HG02885 (cell line): ENCODE results near the gene GARRE1.
"Not testable (repeated sequence)": the region's sequence is repeated elsewhere in the genome, so short reads cannot be mapped to it uniquely, and the experiment has no call there.

ENCODE experiments used
- ATAC-seq: cut with Tn5 transposase; IDR thresholded peaks from one replicate; pipeline ENCODE4 v1.9.1; 2021; ENCODE audit warnings: mild to moderate bottlenecking; ENCODE audit not compliant: unreplicated experiment, poor library complexity

GARRE1 gene

GRCh38 chr19:34229721-34230120, 24.6 kb upstream of the GARRE1 start:
- no peak for ATAC-seq

DNA sequence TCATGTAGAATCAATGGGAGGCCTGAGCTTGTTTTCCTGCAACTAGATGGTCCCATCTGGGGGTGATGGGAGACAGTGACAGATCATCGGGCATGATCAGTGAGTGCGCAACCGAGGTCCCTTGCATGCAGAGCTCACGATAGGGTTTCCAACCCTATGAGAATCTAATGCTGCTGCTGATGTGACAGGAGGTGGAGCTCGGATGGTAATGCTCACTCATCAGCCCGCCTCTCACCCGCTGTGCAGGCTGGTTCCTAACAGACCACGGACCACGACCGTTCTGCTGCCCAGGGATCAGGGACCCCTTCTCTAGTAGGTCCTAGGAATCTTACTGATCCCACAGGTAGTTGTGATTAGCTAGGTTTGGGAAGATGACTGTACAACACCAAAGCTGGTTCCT, 23.5 kb upstream of the GARRE1 start:
- no peak for ATAC-seq

DNA sequence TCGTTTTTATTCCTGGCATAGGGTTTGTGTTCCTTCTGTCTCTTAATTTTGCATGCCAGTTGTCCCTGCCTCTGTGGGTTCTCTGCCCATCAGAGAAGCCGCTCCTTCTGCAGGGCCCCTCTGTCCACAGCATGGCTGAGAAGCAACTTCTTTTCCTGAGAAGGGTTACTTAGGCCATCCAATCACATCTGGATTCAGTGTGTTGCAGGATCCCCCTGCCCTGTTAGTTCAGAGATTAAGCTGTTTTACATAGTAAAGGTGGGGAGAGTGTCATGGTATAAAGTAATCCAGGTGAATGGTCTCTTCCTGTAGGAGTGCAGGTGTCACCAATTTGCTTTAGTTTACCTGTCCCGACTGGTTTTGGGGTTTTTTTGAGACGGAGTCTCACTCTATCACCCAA, 22.9 kb upstream of the GARRE1 start:
- ATAC-seq = no peak

- ATAC-seq = no peak
Measured at GRCh38 chr19:34232566-34233481, 21.5 kb upstream of the GARRE1 start.

DNA sequence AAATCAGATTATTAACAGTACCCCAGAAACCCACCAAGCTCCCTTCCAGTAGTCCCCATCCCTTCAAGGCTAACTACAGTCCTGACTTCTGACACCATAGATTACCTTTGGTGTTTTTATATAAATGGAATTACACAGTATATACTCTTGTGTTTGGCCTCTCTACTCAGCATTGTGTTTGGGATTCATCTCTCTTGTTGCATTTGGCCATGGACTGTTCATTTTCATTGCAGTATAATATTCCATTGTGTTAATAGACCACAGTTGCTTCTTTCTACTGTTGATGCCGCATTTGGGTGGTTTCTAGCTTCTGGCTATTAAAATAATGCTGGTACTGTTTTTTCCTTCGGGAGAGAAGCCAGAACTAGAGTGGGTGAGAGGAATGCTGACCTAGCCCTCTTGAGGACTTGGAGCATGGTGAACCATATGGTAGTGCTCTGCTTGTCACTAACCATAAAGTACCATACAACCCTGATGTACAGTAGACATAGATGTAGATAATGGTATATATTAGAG, 18.9 kb upstream of the GARRE1 start:
- ATAC-seq = no peak

DNA sequence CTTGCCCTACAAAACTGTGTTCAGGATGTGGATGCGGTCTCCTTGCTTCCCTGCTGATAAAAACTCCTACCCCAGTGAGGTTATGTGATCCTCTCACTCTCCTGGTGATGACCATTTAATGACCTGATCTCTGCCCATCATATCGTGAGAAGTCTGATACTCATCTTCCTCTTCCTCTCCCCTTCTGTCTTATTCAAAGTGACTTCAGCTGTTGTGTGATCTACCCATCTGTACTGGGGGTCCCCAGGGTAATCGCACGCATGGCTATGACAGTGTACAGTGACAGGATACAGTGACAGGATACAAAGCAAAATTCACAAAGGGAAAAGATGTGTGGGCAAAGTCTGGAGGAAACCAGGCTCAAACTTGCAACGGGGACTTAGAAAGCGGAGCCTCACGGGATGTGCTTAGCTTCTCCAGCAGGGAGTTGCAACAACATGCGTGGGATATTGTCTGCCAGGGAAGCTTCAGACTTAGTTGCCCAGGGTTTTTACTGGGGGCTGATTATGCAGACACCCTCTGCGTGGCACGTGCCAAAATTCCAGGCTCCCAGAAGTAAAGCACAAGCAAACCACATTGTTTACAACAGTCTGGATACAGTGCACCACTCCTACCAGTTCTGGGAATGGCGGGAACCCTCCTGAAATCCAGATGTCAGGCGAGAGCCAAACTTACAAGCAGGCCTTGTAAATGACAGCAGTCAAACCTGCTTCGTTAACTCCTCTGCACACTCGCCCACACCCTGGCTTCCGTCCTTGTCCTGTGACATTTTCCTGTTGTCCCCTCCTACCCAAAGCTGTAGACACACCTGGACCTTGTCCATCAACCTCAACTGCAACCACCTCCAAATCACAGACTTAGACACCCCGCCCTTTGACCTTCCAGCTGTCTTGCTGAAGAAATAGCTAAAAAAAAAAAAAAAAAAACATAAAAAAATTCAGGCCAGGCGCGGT, 18.0 kb upstream of the GARRE1 start:
- ATAC-seq = no peak

DNA sequence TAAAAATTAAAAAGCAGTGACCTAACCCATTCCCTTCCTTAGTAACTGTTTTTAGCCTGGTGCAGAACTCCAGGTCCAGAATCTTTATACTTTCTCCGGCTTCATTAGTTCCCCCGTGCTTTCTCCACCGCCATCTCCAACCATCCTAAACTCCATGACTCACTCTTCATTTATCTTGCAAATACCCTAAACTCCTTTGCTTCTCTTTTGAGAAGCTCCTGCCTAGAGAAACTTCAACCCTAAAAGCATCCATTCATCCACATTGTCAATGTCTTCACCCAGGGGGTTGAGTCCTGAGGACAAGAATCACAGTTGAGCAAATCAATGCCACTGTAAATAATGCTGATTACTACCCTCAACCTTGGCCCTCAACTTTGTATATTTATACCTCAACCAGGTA, 17.1 kb upstream of the GARRE1 start:
- no peak for ATAC-seq

GRCh38 chr19:34237939-34238338, 16.4 kb upstream of the GARRE1 start:
- ATAC-seq = no peak

- ATAC-seq = peak; percentile 60
Measured at GRCh38 chr19:34241513-34242337, 12.6 kb upstream of the GARRE1 start.

DNA sequence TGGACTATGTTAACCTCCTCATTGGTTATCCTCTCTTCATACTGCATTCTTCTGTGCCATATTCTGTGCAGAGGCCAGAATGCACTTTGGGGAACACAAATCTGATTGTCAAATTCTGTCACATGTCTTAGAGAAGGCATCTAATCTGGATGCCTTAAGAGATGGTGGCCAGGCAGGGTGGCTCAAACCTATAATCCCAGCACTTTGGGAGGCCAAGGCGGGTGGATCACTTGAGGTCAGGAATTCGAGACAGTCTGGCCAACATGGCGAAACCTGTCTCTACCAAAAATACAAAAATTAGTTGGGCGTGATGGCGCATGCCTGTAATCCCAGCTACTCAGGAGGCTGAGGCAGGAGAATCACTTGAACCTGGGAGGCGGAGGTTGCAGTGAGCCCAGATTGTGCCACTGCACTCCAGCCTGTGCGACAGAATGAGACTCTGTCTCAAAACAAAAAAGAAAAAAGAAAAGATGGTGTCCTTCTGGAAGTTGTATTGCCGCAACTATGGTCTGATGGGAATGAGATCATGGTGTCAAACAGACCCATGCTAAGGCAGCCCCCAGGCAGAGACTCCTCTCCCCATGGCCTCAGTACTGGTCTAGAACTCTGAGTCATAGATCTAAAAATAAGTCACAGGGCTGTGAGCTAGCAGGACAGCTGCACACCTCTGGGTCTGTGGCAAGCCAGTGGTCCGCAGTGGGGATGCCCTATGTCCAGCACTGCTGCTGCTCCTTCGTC, 11.0 kb upstream of the GARRE1 start:
- peak; percentile 71 for ATAC-seq

DNA sequence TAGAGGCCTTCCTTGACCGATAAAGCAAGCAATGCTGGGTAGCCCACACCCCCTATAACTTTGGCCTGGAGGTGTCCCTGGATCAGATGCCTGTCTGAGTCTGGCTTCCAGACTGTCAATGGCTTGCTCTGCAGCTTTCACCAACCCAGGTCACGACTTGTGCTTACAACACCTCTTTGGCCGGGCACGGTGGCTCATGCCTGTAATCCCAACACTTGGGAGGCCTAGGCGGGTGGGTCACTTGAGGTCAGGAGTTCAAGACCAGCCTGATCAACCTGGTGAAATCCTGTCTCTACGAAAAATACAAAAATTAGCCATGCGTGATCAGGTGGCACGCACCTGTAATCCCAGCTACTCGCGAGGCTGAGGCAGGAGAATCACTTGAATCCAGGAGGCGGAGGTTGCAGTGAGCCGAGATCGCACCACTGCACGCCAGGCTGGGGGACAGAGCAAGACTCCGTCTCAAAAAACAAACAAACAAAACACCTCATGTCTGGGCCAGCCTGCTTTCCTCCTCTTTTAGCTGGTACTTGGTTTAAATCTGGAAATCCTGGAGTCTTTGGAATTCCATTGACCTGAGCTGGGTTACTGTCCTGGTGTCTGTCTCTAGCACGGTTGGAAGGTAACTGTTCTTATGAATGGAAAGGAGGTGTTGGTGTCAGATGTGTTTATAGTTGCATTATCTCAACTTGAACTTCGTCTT, 10.3 kb upstream of the GARRE1 start:
- peak; percentile 14 for ATAC-seq

DNA sequence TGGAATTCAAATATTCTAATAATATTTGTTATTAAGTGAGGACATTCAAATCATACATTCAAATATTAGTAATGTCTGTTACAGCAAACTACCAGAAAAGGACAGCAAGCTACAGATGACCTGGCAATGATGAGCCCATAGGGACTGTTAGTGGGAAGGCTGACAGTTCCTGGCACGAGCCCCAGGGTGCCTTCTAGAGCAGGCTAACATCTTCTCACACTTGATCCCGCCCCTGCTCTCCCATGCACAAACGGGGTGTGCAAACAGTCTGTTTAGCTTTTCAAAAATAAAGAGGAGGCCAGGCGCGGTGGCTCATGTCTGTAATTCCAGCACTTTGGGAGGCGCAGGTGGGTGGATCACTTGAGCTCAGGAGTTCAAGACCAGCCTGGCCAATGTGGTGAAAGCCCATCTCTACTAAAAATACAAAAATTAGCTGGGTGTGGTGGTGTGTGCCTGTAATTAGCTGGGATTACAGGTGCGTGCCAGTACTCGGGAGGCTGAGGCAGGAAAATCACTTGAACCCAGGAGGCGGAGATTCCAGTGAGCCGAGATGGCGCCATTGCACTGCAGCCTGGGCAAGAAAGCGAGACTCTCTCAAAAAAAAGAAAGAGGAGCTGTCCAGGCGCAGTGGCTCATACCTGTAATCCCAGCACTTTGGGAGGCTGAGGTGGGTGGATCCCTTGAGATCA, 9.6 kb upstream of the GARRE1 start:
- ATAC-seq = no peak

DNA sequence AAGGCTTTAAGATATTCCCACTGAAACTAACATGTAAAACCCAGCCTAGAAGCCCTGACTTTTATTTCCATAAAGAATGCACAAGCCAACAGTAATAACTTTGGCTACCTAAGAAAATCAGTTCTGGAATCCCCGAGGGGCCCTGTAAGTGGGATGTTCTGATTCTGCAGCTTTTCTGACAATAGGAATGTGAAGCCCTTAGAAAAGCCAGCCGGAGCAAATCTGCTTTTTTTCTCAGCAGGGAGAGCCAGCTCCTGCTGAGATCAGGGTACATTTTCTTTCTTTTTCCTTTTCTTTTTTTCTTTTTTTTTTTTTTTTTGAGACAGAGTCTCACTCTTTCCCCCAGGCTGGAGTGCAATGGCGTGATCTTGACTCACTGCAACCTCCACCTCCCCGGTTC, 8.0 kb upstream of the GARRE1 start:
- no peak for ATAC-seq

GRCh38 chr19:34248941-34249340, 5.4 kb upstream of the GARRE1 start:
- ATAC-seq = no peak

GRCh38 chr19:34253167-34253566, 1.2 kb upstream of the GARRE1 start:
- ATAC-seq = not testable (repeated sequence)

DNA sequence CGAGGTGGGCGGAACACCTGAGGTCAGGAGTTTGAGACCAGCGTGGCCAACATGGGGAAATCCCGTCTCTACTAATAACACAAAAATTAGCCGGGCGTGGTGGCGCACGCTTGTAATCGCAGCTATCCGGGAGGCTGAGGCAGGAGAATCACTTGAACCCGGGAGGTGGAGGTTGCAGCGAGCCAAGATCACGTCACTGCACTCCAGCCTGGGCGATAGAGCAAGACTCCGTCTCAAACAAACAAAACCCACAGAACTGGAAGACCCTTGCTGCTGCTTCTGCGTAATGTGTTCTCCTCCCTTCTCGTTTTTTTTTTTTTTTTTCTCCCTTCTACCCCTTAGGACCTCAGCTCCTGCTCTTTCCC, 691 bp upstream of the GARRE1 start:
- ATAC-seq = not testable (repeated sequence)

- ATAC-seq = peak; percentile 57
Measured at GRCh38 chr19:34254698-34255432, 511 bp downstream of the GARRE1 start.

DNA sequence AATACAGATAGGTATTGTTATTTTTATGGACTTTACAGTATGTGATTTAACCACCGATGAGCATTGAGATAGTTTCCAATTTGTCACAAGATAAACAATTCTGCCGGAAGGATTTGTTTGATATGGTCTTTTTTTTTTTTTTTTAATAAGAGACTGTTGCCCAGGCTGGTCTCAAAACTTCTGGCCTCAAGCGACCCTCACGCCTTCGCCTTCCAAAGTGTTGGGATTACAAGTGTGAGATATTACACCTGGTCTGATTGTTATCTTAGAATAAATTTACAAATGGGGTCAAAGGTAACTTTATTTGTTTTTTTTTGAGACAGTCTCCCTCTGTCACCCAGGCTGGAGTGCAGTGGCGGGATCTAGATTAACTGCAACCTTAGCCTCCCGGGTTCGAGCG, 1.2 kb downstream of the GARRE1 start:
- no peak for ATAC-seq
